C4-2B (cell line): Measurements from ENCODE around the gene GPC5.

Source experiments
- H3K27ac ChIP-seq: fragments of 450-650 bp; 2 replicates; pipeline ENCODE4 v1.5.1; 2017
- CTCF ChIP-seq: fragments of 450-650 bp; conservative IDR thresholded peaks from 2 replicates; pipeline ENCODE4 v1.5.1; 2017; ENCODE audit warnings: mild to moderate bottlenecking
- ZFX ChIP-seq: fragments of 450-650 bp; IDR thresholded peaks from 2 replicates; pipeline ENCODE4 v1.6.1; 2017

The GPC5 gene

GRCh38 chr13:92188574-92188973 is 790.2 kb downstream of the GPC5 start:
- no peak for TF ChIP-seq CTCF
- no peak for TF ChIP-seq ZFX
- no peak overlapping the region for H3K27ac ChIP-seq

- H3K27ac ChIP-seq = no peak overlapping the region
- TF ChIP-seq ZFX = no peak
- TF ChIP-seq CTCF = no peak
Measured at GRCh38 chr13:92196591-92197256, 798.3 kb downstream of the GPC5 start.

GRCh38 chr13:92197669-92198068 is 799.2 kb downstream of the GPC5 start:
- TF ChIP-seq CTCF (no peak), ZFX (no peak)
- H3K27ac ChIP-seq = no peak overlapping the region

GRCh38 chr13:92218615-92219014 is 820.2 kb downstream of the GPC5 start:
- TF ChIP-seq ZFX (no peak), CTCF (no peak)

GRCh38 chr13:92221916-92222315 is 823.5 kb downstream of the GPC5 start:
- TF ChIP-seq ZFX = no peak
- TF ChIP-seq CTCF = no peak

More at GRCh38 chr13:92218615-92219014, 820.2 kb downstream of the GPC5 start:
- no peak overlapping the region for H3K27ac ChIP-seq

GRCh38 chr13:92224052-92224821 is 825.8 kb downstream of the GPC5 start:
- TF ChIP-seq CTCF (no peak), ZFX (no peak)
- H3K27ac ChIP-seq = peak overlapping the region; percentile 45; the same call in 1 of the 2 replicates

More at GRCh38 chr13:92221916-92222315, 823.5 kb downstream of the GPC5 start:
- no peak overlapping the region for H3K27ac ChIP-seq

- H3K27ac ChIP-seq = no peak overlapping the region
- TF ChIP-seq CTCF (no peak), ZFX (no peak)
Measured at GRCh38 chr13:92224825-92225224, 826.4 kb downstream of the GPC5 start.
